ENCODE data around the gene CYP2W1.

The CYP2W1 gene

GRCh38 chr7:1022801-1023465, 40.0 kb downstream of the CYP2W1 start:
- no peak for DNase-seq (ENCODE audit: low read depth)
- H3K4me3 ChIP-seq (ENCODE audit: low read length) = no peak overlapping the region
- TF ChIP-seq CTCF (conservative IDR thresholded peaks at IDR 0.05; ENCODE audit: low read length) = no peak

- no peak for TF ChIP-seq CTCF (conservative IDR thresholded peaks at IDR 0.05; ENCODE audit: low read length)
- no peak overlapping the region for H3K4me3 ChIP-seq (ENCODE audit: low read length)
- no peak for DNase-seq (ENCODE audit: low read depth)
These were observed 41.4 kb downstream of the CYP2W1 start for GRCh38 chr7:1024331-1024841.

GRCh38 chr7:1024876-1025742, 42.1 kb downstream of the CYP2W1 start:
- DNase-seq (ENCODE audit: low read depth) = no peak
- H3K4me3 ChIP-seq (ENCODE audit: low read length) = no peak overlapping the region
- TF ChIP-seq CTCF (conservative IDR thresholded peaks at IDR 0.05; ENCODE audit: low read length) = no peak

DNA sequence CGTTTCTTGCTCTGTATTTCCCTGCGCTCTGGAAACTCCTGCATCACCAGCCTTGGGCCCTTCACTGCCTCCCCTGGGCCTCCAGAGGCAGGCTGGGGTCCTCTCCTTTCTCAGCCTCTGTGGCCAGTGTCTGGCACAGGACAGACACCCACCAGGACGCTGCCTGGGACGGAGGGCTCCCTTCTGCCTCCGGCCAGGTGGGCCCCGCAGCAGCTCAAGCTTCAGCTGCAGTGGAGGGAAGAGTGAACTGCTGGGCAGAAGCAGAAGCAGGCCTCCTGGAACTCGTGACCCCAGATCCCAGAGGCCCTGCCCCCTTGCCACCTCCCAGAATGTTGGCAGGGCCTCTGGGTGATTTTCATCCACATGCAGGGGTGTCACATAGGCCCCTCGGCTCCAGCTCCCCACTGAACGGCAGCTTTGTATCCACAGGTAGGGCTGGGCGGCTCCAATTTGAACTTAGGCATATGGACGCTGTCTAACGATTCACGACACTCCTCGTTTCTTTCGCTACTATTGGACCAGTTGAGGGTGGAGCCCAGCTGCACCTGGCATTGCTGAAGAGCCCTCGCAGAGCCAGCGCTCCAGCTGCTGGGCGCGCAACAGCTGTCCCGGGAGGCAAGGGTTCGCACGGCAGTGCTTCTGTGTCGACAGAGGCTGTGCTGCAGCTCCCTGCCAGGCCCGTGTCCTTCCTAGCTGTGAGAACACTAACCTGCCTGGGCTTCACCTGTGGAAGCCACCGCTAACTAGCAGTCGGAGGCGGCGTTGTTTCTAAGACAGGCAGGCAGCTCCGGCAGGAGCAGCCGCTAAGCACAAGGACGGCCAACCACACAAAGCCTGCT, 43.0 kb downstream of the CYP2W1 start:
- H3K4me3 ChIP-seq (ENCODE audit: low read length) = no peak overlapping the region
- no peak for DNase-seq (ENCODE audit: low read depth)
- TF ChIP-seq CTCF (conservative IDR thresholded peaks at IDR 0.05; ENCODE audit: low read length) = no peak

DNA sequence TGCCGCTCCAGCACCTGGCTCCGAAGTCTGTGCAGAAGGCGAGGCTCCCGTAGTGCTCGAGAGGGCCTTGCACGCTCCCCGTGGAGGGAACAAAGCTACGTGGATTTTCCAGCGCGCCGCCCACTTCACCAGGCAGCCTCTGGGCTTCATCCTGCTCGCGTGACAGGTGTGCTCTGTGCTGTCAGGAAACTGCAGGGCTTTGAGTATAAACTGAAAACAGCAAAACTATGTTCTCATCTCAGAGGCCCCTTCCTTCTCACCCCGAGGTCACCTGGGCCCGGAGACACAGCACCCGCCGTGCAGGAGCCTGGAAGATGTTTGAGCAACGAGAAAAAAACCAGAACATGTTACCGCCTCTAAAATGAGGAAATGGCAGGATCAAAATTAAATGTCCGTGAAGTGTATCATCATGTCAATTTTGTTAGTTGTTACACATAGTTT, 43.8 kb downstream of the CYP2W1 start:
- peak overlapping the region; percentile 67 for H3K4me3 ChIP-seq (ENCODE audit: low read length)
- DNase-seq (ENCODE audit: low read depth) = no peak
- TF ChIP-seq CTCF (conservative IDR thresholded peaks at IDR 0.05; ENCODE audit: low read length) = no peak

GRCh38 chr7:1027242-1028043, 44.5 kb downstream of the CYP2W1 start:
- TF ChIP-seq CTCF (conservative IDR thresholded peaks at IDR 0.05; ENCODE audit: low read length) = no peak
- peak; percentile 35 for DNase-seq (ENCODE audit: low read depth)

More at GRCh38 chr7:1027242-1028043, 44.5 kb downstream of the CYP2W1 start:
- peak overlapping the region; percentile 67 for H3K4me3 ChIP-seq (ENCODE audit: low read length)

Measured in AG10803 (cell line).